Ovary (tissue), 3 donors: ENCODE measurements around the gene CYTIP.

Experiments used
- POLR2A ChIP-seq: fragments of 450-650 bp; IDR thresholded peaks from one replicate; pipeline ENCODE4 v1.6.1; 2017; ENCODE audit warnings: antibody characterized with exemption, mild to moderate bottlenecking, moderate library complexity
- TF ChIP-seq, protein P1 (sequence below), 3 donors: fragments of 450-650 bp in 2 of 3; fragments of 200-600 bp in 1 of 3; IDR thresholded peaks; one replicate each; pipeline versions ENCODE4 v1.5.1 to v1.8.0; 2016 to 2022; ENCODE audit warnings: antibody characterized with exemption in 3 of 3, mild to moderate bottlenecking in 1 of 3
- donor health status: DM: no; HTN: no; CAD: no.

DNA sequence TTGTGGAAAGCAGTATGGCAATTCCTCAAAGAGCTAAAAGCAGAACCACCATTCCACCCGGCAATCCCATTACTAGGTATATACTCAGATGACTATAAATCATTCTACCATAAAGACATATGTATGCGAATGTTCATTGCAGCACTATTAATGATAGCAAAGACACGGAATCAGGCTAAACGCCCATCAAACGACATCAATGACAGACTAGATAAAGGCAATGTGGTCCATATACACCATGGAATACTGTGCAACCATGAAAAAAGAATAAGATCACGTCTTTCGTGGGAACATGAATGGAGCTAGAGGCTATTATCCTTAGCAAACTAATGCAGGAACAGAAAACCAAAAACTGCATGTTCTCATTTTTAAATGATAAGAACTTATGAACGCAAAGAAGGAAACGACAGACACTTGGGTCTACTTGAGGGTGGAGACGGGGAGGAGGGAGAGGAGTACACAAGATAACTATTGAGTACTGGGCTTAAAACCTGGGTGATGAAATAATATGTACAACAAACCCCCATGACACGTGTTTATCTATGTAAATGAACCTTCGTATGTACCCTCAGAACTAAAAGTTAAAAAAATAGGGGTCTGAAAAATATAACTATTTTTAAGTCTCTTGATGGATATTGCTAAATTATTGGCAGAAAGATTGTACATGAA is 32.0 kb upstream of the CYTIP start:
- TF ChIP-seq, protein P1, sequence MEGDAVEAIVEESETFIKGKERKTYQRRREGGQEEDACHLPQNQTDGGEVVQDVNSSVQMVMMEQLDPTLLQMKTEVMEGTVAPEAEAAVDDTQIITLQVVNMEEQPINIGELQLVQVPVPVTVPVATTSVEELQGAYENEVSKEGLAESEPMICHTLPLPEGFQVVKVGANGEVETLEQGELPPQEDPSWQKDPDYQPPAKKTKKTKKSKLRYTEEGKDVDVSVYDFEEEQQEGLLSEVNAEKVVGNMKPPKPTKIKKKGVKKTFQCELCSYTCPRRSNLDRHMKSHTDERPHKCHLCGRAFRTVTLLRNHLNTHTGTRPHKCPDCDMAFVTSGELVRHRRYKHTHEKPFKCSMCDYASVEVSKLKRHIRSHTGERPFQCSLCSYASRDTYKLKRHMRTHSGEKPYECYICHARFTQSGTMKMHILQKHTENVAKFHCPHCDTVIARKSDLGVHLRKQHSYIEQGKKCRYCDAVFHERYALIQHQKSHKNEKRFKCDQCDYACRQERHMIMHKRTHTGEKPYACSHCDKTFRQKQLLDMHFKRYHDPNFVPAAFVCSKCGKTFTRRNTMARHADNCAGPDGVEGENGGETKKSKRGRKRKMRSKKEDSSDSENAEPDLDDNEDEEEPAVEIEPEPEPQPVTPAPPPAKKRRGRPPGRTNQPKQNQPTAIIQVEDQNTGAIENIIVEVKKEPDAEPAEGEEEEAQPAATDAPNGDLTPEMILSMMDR (IDR thresholded peaks at IDR 0.05), result no peak
- no peak for TF ChIP-seq POLR2A
